Measurements from ENCODE around the gene COLEC11.

- TF ChIP-seq, protein P1, sequence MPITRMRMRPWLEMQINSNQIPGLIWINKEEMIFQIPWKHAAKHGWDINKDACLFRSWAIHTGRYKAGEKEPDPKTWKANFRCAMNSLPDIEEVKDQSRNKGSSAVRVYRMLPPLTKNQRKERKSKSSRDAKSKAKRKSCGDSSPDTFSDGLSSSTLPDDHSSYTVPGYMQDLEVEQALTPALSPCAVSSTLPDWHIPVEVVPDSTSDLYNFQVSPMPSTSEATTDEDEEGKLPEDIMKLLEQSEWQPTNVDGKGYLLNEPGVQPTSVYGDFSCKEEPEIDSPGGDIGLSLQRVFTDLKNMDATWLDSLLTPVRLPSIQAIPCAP (CRISPR knock-in tag; IDR thresholded peaks at IDR 0.05) = no peak
- TF ChIP-seq, protein P2, sequence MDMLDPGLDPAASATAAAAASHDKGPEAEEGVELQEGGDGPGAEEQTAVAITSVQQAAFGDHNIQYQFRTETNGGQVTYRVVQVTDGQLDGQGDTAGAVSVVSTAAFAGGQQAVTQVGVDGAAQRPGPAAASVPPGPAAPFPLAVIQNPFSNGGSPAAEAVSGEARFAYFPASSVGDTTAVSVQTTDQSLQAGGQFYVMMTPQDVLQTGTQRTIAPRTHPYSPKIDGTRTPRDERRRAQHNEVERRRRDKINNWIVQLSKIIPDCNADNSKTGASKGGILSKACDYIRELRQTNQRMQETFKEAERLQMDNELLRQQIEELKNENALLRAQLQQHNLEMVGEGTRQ (CRISPR knock-in tag; IDR thresholded peaks at IDR 0.05) = no peak
- TF ChIP-seq TCF7 (CRISPR knock-in tag; IDR thresholded peaks at IDR 0.05; ENCODE audit: low read depth) = no peak
- TF ChIP-seq NR3C1 (CRISPR knock-in tag; conservative IDR thresholded peaks at IDR 0.05; ENCODE audit: low read depth) = no peak
- TF ChIP-seq, protein P3, sequence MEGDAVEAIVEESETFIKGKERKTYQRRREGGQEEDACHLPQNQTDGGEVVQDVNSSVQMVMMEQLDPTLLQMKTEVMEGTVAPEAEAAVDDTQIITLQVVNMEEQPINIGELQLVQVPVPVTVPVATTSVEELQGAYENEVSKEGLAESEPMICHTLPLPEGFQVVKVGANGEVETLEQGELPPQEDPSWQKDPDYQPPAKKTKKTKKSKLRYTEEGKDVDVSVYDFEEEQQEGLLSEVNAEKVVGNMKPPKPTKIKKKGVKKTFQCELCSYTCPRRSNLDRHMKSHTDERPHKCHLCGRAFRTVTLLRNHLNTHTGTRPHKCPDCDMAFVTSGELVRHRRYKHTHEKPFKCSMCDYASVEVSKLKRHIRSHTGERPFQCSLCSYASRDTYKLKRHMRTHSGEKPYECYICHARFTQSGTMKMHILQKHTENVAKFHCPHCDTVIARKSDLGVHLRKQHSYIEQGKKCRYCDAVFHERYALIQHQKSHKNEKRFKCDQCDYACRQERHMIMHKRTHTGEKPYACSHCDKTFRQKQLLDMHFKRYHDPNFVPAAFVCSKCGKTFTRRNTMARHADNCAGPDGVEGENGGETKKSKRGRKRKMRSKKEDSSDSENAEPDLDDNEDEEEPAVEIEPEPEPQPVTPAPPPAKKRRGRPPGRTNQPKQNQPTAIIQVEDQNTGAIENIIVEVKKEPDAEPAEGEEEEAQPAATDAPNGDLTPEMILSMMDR (IDR thresholded peaks at IDR 0.05) = no peak
Measured at GRCh38 chr2:3675687-3676086, 80.8 kb downstream of the COLEC11 start.
